Measurements from ENCODE around the gene RALGAPA2.

DNA sequence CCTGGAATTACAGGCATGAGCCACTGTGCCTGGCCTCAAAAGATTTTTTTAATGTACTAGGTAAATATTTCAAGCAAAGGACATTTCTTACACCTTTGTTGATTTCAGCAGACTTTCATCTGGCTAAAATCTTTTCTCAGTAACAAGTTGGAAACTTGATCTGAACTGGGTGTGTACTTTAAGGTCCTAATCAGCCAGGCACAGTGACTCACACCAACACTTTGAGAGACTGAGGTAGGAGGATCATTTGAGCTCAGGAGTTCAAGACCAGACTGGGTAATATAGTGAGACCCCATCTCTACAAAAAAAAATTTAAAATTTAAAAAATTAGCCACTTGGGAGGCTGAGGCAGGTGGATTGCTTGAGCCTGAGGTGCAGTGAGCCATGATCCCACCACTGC is 7.0 kb upstream of the RALGAPA2 start:
- TF ChIP-seq POLR2A (IDR thresholded peaks at IDR 0.05; ENCODE audit: low read length) (no peak), GATA1 (IDR thresholded peaks at IDR 0.05; ENCODE audit: low read depth, low read length) (no peak)
